ENCODE measurements around the gene ALKBH7.
A peak's percentile ranks its signal among the peaks of the same experiment; 100 is the strongest.
"Not testable (repeated sequence)": the region's sequence is repeated elsewhere in the genome, so short reads cannot be mapped to it uniquely, and the experiment has no call there.

Gene ALKBH7

DNA sequence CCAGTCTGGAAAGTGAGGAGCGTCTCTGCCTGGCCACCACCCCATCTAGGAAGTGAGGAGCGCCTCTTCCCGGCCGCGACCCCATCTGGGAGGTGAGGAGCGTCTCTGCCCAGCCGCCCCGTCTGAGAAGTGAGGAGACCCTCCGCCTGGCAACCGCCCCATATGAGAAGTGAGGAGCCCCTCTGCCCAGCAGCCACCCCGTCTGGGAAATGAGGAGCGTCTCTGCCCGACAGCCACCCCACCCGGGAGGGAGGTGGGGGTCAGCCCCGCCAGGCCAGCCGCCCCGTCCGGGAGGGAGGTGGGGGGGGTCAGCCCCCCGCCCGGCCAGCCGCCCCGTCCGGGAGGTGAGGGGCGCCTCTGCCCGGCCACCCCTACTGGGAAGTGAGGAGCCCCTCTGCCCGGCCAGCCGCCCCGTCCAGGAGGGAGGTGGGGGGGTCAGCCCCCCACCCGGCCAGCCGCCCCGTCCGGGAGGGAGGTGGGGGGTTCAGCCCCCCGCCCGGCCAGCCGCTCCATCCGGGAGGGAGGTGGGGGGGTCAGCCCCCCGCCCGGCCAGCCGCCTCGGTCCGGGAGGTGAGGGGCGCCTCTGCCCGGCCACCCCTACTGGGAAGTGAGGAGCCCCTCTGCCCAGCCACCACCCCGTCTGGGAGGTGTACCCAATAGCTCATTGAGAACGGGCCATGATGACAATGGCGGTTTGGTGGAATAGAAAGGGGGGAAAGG is 17.1 kb upstream of the ALKBH7 start:
- H3K36me3 ChIP-seq (ENCODE audit: insufficient read depth, low read length); H3K9me3 ChIP-seq (ENCODE audit: low read length); H2AFZ ChIP-seq (ENCODE audit: low read depth, low read length); H3K4me1 ChIP-seq (ENCODE audit: insufficient read depth, low read length); H3K4me3 ChIP-seq (ENCODE audit: low read length); H3K27me3 ChIP-seq (ENCODE audit: insufficient read depth, low read length): not testable (repeated sequence)

DNA sequence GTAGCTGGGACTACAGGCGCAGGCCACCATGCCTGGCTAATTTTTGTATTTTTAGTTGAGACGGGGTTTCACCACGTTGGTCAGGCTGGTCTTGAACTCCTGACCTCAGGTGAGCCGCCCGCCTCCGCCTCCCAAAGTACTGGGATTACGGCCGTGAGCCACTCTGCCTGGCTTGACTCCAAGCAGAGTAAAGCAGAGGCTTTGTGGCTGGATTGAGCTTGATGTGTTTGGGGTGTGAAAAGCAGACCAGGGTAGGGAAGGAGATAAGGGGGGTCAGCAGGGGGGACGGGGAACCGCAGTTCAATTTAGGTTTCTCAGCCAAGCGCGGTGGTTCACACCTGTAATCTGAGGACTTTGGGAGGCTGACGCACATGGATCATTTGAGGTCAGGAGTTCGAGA is 15.4 kb upstream of the ALKBH7 start:
- no peaks in the 10 kb centered on the region for H3K9me3 ChIP-seq (ENCODE audit: low read length)
- no peaks in the 10 kb centered on the region for H3K36me3 ChIP-seq (ENCODE audit: insufficient read depth, low read length)
- H3K4me1 ChIP-seq (ENCODE audit: insufficient read depth, low read length) = peaks cover under 1% of the 10 kb centered on the region
- H3K4me3 ChIP-seq (ENCODE audit: low read length) = no peak overlapping the region
- H3K27me3 ChIP-seq (ENCODE audit: insufficient read depth, low read length) = no peaks in the 10 kb centered on the region
- no peak overlapping the region for H2AFZ ChIP-seq (ENCODE audit: low read depth, low read length)

DNA sequence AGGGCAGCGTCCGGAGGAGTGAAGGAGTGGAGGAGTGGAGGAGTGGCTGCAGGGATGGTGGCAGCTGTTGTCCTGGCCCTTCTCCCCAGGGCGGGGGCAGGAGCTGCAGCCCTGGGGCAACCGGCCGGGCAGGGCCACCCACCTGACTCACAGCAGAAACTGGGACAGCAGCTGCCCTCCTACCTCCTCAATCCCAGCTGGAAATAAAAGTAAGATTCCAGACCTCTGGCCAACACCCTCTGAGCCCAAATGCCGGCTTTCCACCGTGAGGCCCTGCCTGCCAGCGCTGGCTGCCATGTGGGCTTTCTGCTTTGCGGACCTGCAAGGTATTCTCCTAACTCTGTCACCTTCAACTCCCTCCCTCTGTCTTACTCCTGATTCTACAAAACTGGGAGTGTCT is 14.6 kb upstream of the ALKBH7 start:
- no peaks in the 10 kb centered on the region for H3K36me3 ChIP-seq (ENCODE audit: insufficient read depth, low read length)
- H3K4me1 ChIP-seq (ENCODE audit: insufficient read depth, low read length) = peaks cover 4% of the 10 kb centered on the region
- no peaks in the 10 kb centered on the region for H3K9me3 ChIP-seq (ENCODE audit: low read length)
- H2AFZ ChIP-seq (ENCODE audit: low read depth, low read length) = no peak overlapping the region
- H3K4me3 ChIP-seq (ENCODE audit: low read length) = no peak overlapping the region
- H3K27me3 ChIP-seq (ENCODE audit: insufficient read depth, low read length) = no peaks in the 10 kb centered on the region

DNA sequence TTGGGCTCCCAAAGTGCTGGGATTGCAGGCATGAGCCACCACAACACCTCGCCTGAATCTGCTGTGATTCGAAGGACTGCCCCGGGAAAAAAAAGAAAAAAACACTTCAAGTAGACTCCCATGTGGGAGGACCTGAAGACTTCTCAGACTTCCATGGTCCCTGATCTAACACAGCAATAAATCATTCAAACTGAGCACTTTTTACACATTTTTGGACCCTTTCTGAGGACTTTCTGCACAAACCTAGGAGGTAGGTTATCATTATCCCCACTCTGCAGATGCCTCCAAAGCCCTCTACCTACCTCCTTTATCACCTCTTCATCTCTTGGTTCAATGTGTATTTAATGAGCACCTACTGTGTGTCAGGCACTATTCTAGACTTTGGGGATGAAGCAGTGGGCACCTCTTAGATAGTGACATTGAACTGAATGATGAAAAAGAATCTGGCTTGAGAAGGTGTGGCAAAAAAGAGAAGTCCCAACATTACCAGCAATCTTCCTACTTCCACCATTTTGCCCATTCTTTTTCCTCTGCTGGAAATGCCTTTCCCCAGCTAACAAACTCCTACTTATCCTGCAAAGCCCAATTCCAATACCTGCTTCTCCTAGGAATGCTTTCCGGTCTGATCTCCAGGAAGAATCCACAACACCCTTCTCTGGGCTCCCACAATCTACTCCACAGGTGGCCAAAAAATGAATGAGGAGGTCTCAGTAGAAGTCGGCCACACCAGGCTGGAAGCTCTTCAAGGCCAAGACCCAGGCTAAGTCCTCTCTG is 12.8 kb upstream of the ALKBH7 start:
- H3K27me3 ChIP-seq (ENCODE audit: insufficient read depth, low read length) = no peaks in the 10 kb centered on the region
- no peak overlapping the region for H2AFZ ChIP-seq (ENCODE audit: low read depth, low read length)
- peaks cover 4% of the 10 kb centered on the region for H3K4me1 ChIP-seq (ENCODE audit: insufficient read depth, low read length)
- H3K4me3 ChIP-seq (ENCODE audit: low read length) = no peak overlapping the region
- peaks cover 5% of the 10 kb centered on the region for H3K36me3 ChIP-seq (ENCODE audit: insufficient read depth, low read length)
- no peaks in the 10 kb centered on the region for H3K9me3 ChIP-seq (ENCODE audit: low read length)

DNA sequence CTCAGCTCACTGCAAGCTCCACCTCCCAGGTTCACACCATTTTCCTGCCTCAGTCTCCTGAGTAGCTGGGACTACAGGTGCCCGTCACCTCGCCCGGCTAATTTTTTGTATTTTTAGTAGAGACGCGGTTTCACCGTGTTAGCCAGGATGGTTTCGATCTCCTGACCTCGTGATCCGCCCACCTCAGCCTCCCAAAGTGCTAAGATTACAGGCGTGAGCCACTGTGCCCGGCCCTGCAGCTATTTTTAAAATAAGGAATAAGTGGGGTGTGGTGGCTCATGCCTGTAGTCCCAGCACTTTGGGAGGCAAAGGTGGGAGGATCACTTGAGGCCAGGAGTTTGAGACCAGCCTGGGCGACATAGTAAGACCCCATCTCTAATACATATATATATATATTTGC is 12.1 kb upstream of the ALKBH7 start:
- not testable (repeated sequence) for H3K4me3 ChIP-seq (ENCODE audit: low read length); H3K27me3 ChIP-seq (ENCODE audit: insufficient read depth, low read length); H2AFZ ChIP-seq (ENCODE audit: low read depth, low read length); H3K4me1 ChIP-seq (ENCODE audit: insufficient read depth, low read length); H3K9me3 ChIP-seq (ENCODE audit: low read length)
- H3K36me3 ChIP-seq (ENCODE audit: insufficient read depth, low read length) = peaks cover 11% of the 10 kb centered on the region

DNA sequence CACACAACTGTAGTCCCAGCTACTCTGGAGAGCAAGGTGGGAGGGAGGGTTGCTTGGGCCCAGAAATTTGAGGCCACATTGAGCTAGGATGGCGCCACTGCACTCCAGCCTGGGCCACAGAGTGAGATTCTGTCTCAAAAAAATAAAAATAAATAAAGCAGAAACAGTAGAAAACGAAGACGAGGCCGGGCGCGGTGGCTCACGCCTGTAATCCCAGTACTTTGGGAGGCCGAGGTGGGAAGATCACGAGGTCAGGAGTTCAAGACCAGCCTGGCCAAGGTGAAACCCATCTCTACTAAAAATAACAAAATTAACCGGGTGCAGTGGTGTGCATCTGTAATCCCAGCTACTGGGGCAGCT is 11.8 kb upstream of the ALKBH7 start:
- H3K27me3 ChIP-seq (ENCODE audit: insufficient read depth, low read length); H3K4me1 ChIP-seq (ENCODE audit: insufficient read depth, low read length); H3K9me3 ChIP-seq (ENCODE audit: low read length): not testable (repeated sequence)
- Histone ChIP-seq H3K4me3 (ENCODE audit: low read length) (peak overlapping the region; percentile 77), H3K36me3 (ENCODE audit: insufficient read depth, low read length) (peaks cover 13% of the 10 kb centered on the region), H2AFZ (ENCODE audit: low read depth, low read length) (peak overlapping the region; percentile 69)

DNA sequence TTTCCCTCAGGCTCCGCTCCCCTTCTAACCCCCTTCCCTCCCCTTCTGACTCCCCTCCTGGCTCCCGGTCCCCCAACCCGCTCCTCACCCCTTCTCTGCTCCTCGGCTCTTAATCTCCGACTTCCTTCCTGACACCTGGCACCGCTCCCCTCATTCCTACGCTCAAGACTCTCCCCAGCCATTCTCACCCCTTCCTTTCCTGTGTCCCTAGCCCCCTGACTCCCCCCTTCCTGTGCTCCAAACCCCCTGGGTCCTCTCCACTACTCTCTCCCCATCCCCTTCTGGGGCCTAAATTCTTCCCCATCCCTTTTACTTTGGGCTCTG is 10.6 kb upstream of the ALKBH7 start:
- Histone ChIP-seq H3K9me3 (ENCODE audit: low read length) (no peaks in the 10 kb centered on the region), H3K27me3 (ENCODE audit: insufficient read depth, low read length) (no peaks in the 10 kb centered on the region), H3K4me3 (ENCODE audit: low read length) (peak overlapping the region; percentile 77), H3K4me1 (ENCODE audit: insufficient read depth, low read length) (peaks cover 4% of the 10 kb centered on the region), H2AFZ (ENCODE audit: low read depth, low read length) (peak overlapping the region; percentile 69), H3K36me3 (ENCODE audit: insufficient read depth, low read length) (peaks cover 21% of the 10 kb centered on the region)

DNA sequence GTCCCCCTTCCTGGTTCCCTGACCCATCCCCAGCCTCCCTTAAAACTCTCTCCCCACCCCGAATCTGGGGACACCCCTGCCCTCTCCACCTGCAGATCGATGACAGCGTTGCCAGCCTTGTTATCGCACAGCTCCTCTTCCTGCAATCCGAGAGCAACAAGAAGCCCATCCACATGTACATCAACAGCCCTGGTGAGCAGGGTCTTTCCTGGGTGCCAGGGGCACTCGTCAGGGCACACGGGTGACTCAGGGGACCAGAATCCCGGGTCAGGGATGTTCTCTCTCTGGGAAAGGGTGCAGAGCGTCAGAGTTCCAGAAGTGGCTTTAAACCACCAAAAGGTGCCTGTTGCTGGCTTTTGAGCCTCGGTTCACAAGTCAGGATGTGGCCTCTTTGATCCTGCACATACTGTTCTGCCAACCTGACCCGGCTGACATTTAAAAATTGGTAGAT is 10.2 kb upstream of the ALKBH7 start:
- H3K4me3 ChIP-seq (ENCODE audit: low read length) = peak overlapping the region; percentile 77
- H3K36me3 ChIP-seq (ENCODE audit: insufficient read depth, low read length) = peaks cover 23% of the 10 kb centered on the region
- H2AFZ ChIP-seq (ENCODE audit: low read depth, low read length) = no peak overlapping the region

DNA sequence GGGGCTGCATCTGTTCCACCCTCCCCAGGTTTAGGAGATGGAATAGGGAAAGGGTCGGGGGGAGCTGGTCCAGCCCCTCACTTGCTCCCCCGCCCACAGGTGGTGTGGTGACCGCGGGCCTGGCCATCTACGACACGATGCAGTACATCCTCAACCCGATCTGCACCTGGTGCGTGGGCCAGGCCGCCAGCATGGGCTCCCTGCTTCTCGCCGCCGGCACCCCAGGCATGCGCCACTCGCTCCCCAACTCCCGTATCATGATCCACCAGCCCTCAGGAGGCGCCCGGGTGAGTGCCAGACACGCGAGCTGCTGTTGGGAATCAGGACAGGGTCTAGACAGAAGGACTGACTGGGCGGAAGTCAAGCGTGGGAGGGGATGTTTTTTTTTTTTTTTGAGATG is 8.2 kb upstream of the ALKBH7 start:
- Histone ChIP-seq H3K36me3 (ENCODE audit: insufficient read depth, low read length) (peaks cover 41% of the 10 kb centered on the region), H3K27me3 (ENCODE audit: insufficient read depth, low read length) (no peaks in the 10 kb centered on the region), H2AFZ (ENCODE audit: low read depth, low read length) (no peak overlapping the region), H3K4me3 (ENCODE audit: low read length) (no peak overlapping the region), H3K4me1 (ENCODE audit: insufficient read depth, low read length) (peaks cover 4% of the 10 kb centered on the region), H3K9me3 (ENCODE audit: low read length) (no peaks in the 10 kb centered on the region)

More for the DNA sequence above, 10.2 kb upstream of the ALKBH7 start:
- no peaks in the 10 kb centered on the region for H3K9me3 ChIP-seq (ENCODE audit: low read length)
- no peaks in the 10 kb centered on the region for H3K27me3 ChIP-seq (ENCODE audit: insufficient read depth, low read length)
- H3K4me1 ChIP-seq (ENCODE audit: insufficient read depth, low read length) = peaks cover 4% of the 10 kb centered on the region

DNA sequence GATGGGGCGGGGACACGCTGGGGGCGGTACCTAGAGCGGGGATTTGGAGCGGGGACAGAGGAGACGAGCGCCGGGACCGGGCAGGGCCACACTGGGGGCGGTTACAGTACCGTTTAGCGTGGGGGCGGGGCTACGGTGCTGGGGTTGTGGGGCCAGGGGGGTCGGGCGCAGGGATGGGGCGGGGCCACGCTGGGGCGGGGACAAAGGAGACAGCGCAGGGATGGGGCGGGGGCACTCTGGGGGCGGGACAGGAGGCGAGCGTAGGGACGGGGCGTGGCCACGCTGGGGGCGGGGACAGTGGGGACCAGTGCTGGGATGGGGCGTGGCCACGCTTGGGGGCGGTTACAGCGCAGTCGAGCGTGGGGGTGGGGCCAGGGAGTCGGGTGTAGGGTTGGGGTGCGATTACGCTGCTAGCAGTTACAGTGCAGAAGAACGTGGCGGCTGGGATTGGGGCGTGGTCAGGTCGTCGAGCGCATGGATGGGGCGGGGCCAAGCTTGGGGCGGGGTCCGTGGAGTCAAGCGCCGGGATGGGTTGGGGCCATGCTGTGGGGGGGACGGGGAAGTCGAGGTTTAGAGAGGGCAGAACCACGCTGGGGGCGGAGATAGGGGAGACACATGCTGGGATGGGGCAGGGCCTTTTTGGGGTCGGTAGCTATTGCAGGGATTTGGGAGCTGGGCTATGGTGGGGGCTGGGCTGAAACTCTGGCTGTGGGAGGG is 660 bp downstream of the ALKBH7 start:
- Histone ChIP-seq H3K4me1 (ENCODE audit: insufficient read depth, low read length) (peaks cover 7% of the 10 kb centered on the region), H3K27me3 (ENCODE audit: insufficient read depth, low read length) (no peaks in the 10 kb centered on the region), H2AFZ (ENCODE audit: low read depth, low read length) (no peak overlapping the region), H3K36me3 (ENCODE audit: insufficient read depth, low read length) (peaks cover 22% of the 10 kb centered on the region), H3K4me3 (ENCODE audit: low read length) (peak overlapping the region; percentile 77), H3K9me3 (ENCODE audit: low read length) (no peaks in the 10 kb centered on the region)

DNA sequence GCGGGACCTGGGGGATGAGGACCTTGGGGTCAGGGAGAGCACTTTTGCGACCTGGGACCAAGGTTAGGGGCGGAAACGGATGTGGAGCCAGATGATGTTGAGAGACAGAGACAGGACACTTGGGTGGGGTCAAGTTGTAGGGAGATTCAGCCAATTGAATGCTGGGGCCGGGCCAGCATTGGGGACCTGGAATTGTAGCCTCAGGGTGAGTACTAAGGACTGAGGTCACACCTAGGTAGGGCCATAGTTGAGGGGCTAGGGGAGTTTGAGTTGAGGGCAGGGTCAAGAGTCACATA is 1.2 kb downstream of the ALKBH7 start:
- peaks cover 7% of the 10 kb centered on the region for H3K4me1 ChIP-seq (ENCODE audit: insufficient read depth, low read length)
- H2AFZ ChIP-seq (ENCODE audit: low read depth, low read length) = no peak overlapping the region
- no peaks in the 10 kb centered on the region for H3K9me3 ChIP-seq (ENCODE audit: low read length)
- H3K36me3 ChIP-seq (ENCODE audit: insufficient read depth, low read length) = peaks cover 17% of the 10 kb centered on the region
- H3K4me3 ChIP-seq (ENCODE audit: low read length) = peak overlapping the region; percentile 60
- no peaks in the 10 kb centered on the region for H3K27me3 ChIP-seq (ENCODE audit: insufficient read depth, low read length)

DNA sequence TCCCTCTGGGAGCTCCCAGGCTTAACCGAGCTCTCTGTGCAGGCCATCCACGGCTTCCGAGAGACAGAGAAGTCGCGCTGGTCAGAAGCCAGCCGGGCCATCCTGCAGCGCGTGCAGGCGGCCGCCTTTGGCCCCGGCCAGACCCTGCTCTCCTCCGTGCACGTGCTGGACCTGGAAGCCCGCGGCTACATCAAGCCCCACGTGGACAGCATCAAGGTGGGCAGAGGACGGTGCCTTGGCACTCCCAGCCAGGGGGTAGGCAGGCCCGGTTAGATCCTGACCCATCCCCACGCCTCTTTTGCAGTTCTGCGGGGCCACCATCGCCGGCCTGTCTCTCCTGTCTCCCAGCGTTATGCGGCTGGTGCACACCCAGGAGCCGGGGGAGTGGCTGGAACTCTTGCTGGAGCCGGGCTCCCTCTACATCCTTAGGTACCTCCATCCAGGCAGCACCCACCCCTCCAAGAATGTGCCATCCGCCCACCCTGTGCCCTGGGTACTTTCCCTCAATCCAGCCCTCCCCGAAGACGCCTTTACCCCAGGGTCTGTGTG is 1.6 kb downstream of the ALKBH7 start:
- Histone ChIP-seq H3K9me3 (ENCODE audit: low read length) (no peaks in the 10 kb centered on the region), H3K4me3 (ENCODE audit: low read length) (peak overlapping the region; percentile 60), H3K36me3 (ENCODE audit: insufficient read depth, low read length) (peaks cover 17% of the 10 kb centered on the region), H3K27me3 (ENCODE audit: insufficient read depth, low read length) (no peaks in the 10 kb centered on the region), H2AFZ (ENCODE audit: low read depth, low read length) (no peak overlapping the region), H3K4me1 (ENCODE audit: insufficient read depth, low read length) (peaks cover 7% of the 10 kb centered on the region)

DNA sequence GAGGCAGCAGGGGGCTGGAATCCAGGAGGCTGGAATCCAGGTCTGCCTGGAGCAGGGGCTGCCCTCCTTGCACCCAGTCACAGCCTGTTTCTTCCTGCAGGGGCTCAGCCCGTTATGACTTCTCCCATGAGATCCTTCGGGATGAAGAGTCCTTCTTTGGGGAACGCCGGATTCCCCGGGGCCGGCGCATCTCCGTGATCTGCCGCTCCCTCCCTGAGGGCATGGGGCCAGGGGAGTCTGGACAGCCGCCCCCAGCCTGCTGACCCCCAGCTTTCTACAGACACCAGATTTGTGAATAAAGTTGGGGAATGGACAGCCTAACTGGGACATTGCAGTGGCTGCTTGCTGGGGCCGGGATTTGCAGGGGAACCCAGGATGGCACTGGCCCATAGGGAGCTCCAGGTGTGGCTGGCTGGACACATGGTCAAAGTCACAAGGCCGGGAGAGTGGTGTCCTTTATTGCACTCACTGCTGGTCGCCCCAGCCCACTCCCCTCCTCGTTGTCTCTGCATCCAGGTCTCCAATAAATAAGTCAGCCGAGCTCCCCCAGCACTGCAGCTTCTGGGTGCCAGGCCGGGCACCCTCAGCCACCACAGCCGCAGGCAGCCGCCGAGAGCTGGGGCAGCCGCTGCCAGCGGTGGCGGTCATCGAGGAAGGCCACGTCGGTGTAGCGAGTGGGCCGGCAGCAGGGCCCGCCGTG is 2.3 kb downstream of the ALKBH7 start:
- Histone ChIP-seq H3K27me3 (ENCODE audit: insufficient read depth, low read length) (no peaks in the 10 kb centered on the region), H3K36me3 (ENCODE audit: insufficient read depth, low read length) (peaks cover 20% of the 10 kb centered on the region), H3K4me3 (ENCODE audit: low read length) (no peak overlapping the region), H2AFZ (ENCODE audit: low read depth, low read length) (no peak overlapping the region), H3K4me1 (ENCODE audit: insufficient read depth, low read length) (peaks cover 7% of the 10 kb centered on the region), H3K9me3 (ENCODE audit: low read length) (peaks cover 2% of the 10 kb centered on the region)

Measured in neuron (in vitro differentiated cells).